PC-3 (cell line): Measurements from ENCODE around the gene ACTMAP. TPM values are rescaled to one million over a fixed set of nuclear protein-coding genes. Genes with fewer than 3 reads are reported as not detected.
"Not testable (repeated sequence)": the region's sequence is repeated elsewhere in the genome, so short reads cannot be mapped to it uniquely, and the experiment has no call there.

Source experiments
- ATAC-seq: fragments of 200-7000 bp; cut with Tn5 transposase; 2 replicates; pipeline ENCODE4 v1.9.1; 2020; ENCODE audit warnings: mild to moderate bottlenecking, moderate library complexity
- BruUV-seq: library from RNA; stranded (reverse); fragments of 400-500 nt; replicated peaks from 2 replicates; lab custom pipeline; 2021; lab: Mats Ljungman, UMichigan
- CTCF ChIA-PET: fragments of 300-600 bp; sonication (Branson Sonifier 250); formaldehyde crosslinking; loops from one replicate; lab custom pipeline; 2022; ENCODE audit warnings: antibody characterized with exemption; lab: Charles Lee
- POLR2A ChIA-PET: fragments of 300-600 bp; sonication (Branson Sonifier 250); formaldehyde crosslinking; loops from one replicate; lab custom pipeline; 2022; ENCODE audit warnings: antibody characterized with exemption; ENCODE audit not compliant: unreplicated experiment; lab: Charles Lee
- DNase-seq: peaks from one replicate; pipeline ENCODE4 v3.0.0-alpha.2; 2015
- H2AFZ ChIP-seq: fragments of 300-600 bp; sonication (generic); 2 replicates; pipeline ENCODE4 v1.6.0; 2016; ENCODE audit warnings: antibody characterized with exemption, low read length
- H3F3A ChIP-seq: fragments of 300-600 bp; sonication (generic); one replicate; pipeline ENCODE4 v1.6.0; 2017; ENCODE audit warnings: antibody characterized with exemption, low read length, control low read depth, mild to moderate bottlenecking; ENCODE audit not compliant: unreplicated experiment
- H3K27ac ChIP-seq: fragments of 300-600 bp; sonication (generic); 2 replicates; pipeline ENCODE4 v1.5.1; 2016; ENCODE audit warnings: mild to moderate bottlenecking, low read length
- H3K27me3 ChIP-seq: fragments of 300-600 bp; sonication (generic); 2 replicates; pipeline ENCODE4 v1.6.1; 2016; ENCODE audit warnings: low read length, mixed read lengths
- H3K36me3 ChIP-seq: fragments of 300-600 bp; sonication (generic); 2 replicates; pipeline ENCODE4 v1.6.1; 2016; ENCODE audit warnings: low read depth, mixed run types, low read length, mixed read lengths
- H3K4me1 ChIP-seq: fragments of 300-600 bp; sonication (generic); 2 replicates; pipeline ENCODE4 v1.5.1; 2016; ENCODE audit warnings: low read length; ENCODE audit not compliant: insufficient read depth
- H3K4me2 ChIP-seq: fragments of 300-600 bp; sonication (generic); 2 replicates; pipeline ENCODE4 v1.6.0; 2016; ENCODE audit warnings: low read length
- H3K4me3 ChIP-seq: fragments of 300-600 bp; sonication (generic); 2 replicates; pipeline ENCODE4 v1.5.1; 2016; ENCODE audit warnings: mild to moderate bottlenecking, low read length, mixed read lengths
- H3K79me2 ChIP-seq: fragments of 300-600 bp; sonication (generic); 2 replicates; pipeline ENCODE4 v1.6.1; 2017; ENCODE audit warnings: low read length, mixed read lengths
- H3K9ac ChIP-seq: fragments of 300-600 bp; sonication (generic); 2 replicates; pipeline ENCODE4 v1.6.0; 2016; ENCODE audit warnings: mild to moderate bottlenecking, low read length
- H3K9me2 ChIP-seq: fragments of 300-600 bp; sonication (generic); replicated peaks from 2 replicates; pipeline ENCODE4 v1.6.1; 2016; ENCODE audit warnings: mixed run types, low read length, mixed read lengths
- H3K9me3 ChIP-seq: fragments of 300-600 bp; sonication (generic); 2 replicates; pipeline ENCODE4 v1.6.1; 2016; ENCODE audit warnings: low read length, mixed read lengths
- H4K20me1 ChIP-seq: fragments of 300-600 bp; sonication (generic); 2 replicates; pipeline ENCODE4 v1.6.1; 2016; ENCODE audit warnings: low read length, mixed read lengths
- CTCF ChIP-seq: fragments of 300-600 bp; sonication (generic); conservative IDR thresholded peaks from 2 replicates; pipeline ENCODE4 v1.5.1; 2017; ENCODE audit warnings: antibody characterized with exemption, low read depth, mild to moderate bottlenecking, low read length
- EZH2 ChIP-seq: fragments of 300-600 bp; sonication (generic); IDR thresholded peaks from one replicate; pipeline ENCODE4 v1.6.1; 2017; ENCODE audit warnings: antibody characterized with exemption, mild to moderate bottlenecking, low read length; ENCODE audit not compliant: unreplicated experiment
- EZH2phosphoT487 ChIP-seq: fragments of 300-600 bp; sonication (generic); IDR thresholded peaks from 2 replicates; pipeline ENCODE4 v1.6.1; 2018; ENCODE audit warnings: mild to moderate bottlenecking, antibody characterized with exemption, low read length, borderline replicate concordance
- intact Hi-C: fragments of 100-400 bp; cut with micrococcal nuclease; formaldehyde crosslinking; loops from 2 replicates; pipeline ENCODE4 v1.9.0; 2023
- total RNA-seq: library from RNA; depleted of rRNA; stranded (reverse); fragments of >200 nt; gene quantifications from 2 replicates; pipeline ENCODE4 v1.2.3, GENCODE V29; 2014

ACTMAP gene
- total RNA-seq, 1 experiment from 2014 or later = 0.40 TPM

DNA sequence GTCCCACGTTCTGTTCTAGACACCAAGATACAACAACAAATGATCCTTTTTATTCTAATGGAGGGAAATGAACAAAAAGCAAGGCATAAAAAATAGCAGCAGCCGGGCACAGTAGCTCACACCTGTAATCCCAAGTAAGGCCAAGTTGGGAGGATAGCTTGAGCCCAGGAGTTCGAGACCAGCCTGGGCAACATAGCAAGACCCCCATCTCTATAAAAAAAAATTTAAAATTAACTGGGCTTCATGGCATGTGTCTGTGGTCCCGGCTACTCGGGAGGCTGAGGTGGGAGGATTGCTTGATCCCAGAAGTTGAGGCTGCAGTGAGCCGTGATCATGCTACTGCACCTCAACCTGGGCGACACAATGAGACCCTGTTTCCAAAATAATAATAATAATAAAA, 26.1 kb upstream of the ACTMAP start:
- Histone ChIP-seq H3K27me3 (no peaks in the 10 kb centered on the region), H3K9me2 (no peaks in the 10 kb centered on the region), H3K9me3 (no peaks in the 10 kb centered on the region), H3K9ac (no peak overlapping the region), H4K20me1 (no peaks in the 10 kb centered on the region), H2AFZ (no peak overlapping the region), H3K4me3 (no peak overlapping the region), H3K4me2 (0 out of 2 replicates have a peak overlapping the region, but pooled peaks have one; percentile 98), H3K4me1 (peaks cover 13% of the 10 kb centered on the region; the same call in 1 of the 2 replicates), H3F3A (no peaks in the 10 kb centered on the region), H3K36me3 (no peaks in the 10 kb centered on the region), H3K79me2 (no peaks in the 10 kb centered on the region), H3K27ac (no peak overlapping the region)
- TF ChIP-seq EZH2 = no peak
- TF ChIP-seq CTCF = no peak
- TF ChIP-seq EZH2phosphoT487 = no peak
- BruUV-seq = no TSS peak
- intact Hi-C loops = no loop called here
- DNase-seq = no peak
- CTCF ChIA-PET = no interaction called here
- ATAC-seq = no peak
- POLR2A ChIA-PET = no interaction called here

- H3K9me2 ChIP-seq = no peaks in the 10 kb centered on the region
- H3K4me2 ChIP-seq = no peak overlapping the region
- H3K79me2 ChIP-seq = no peaks in the 10 kb centered on the region
- TF ChIP-seq EZH2 (no peak), CTCF (no peak), EZH2phosphoT487 (no peak)
- ATAC-seq = no peak
- no peaks in the 10 kb centered on the region for H3F3A ChIP-seq
- ChIA-PET CTCF (no interaction called here), POLR2A (no interaction called here)
- H3K27ac ChIP-seq = no peak overlapping the region
- no TSS peak for BruUV-seq
- H3K36me3 ChIP-seq = no peaks in the 10 kb centered on the region
- no peaks in the 10 kb centered on the region for H4K20me1 ChIP-seq
- no peaks in the 10 kb centered on the region for H3K27me3 ChIP-seq
- no peak for DNase-seq
- intact Hi-C loops = no loop called here
- H3K9me3 ChIP-seq = no peaks in the 10 kb centered on the region
- H3K4me1 ChIP-seq = peaks cover 13% of the 10 kb centered on the region; the same call in 1 of the 2 replicates
- no peak overlapping the region for H3K4me3 ChIP-seq
- H3K9ac ChIP-seq = no peak overlapping the region
- H2AFZ ChIP-seq = no peak overlapping the region
Measured at GRCh38 chr19:40775632-40776022, 25.4 kb upstream of the ACTMAP start.

- H3K36me3 ChIP-seq = no peaks in the 10 kb centered on the region
- no peaks in the 10 kb centered on the region for H3K79me2 ChIP-seq
- no TSS peak for BruUV-seq
- H3K9me3 ChIP-seq = no peaks in the 10 kb centered on the region
- peaks cover 13% of the 10 kb centered on the region; the same call in 1 of the 2 replicates for H3K4me1 ChIP-seq
- H2AFZ ChIP-seq = no peak within 1 kb of the TSS
- no peak within 1 kb of the TSS for H3K27ac ChIP-seq
- no peak for TF ChIP-seq EZH2
- no peak for TF ChIP-seq EZH2phosphoT487
- no peak for TF ChIP-seq CTCF
- no peaks in the 10 kb centered on the region for H3F3A ChIP-seq
- no peak within 1 kb of the TSS for H3K9ac ChIP-seq
- no peak for DNase-seq
- ChIA-PET CTCF (no interaction called here), POLR2A (no interaction called here)
- no peaks in the 10 kb centered on the region for H3K9me2 ChIP-seq
- H3K4me3 ChIP-seq = no peak within 1 kb of the TSS
- intact Hi-C loops = no loop called here
- no peak for ATAC-seq
- H4K20me1 ChIP-seq = no peaks in the 10 kb centered on the region
- no peak within 1 kb of the TSS for H3K4me2 ChIP-seq
- H3K27me3 ChIP-seq = no peaks in the 10 kb centered on the region
Measured at GRCh38 chr19:40774916-40775631, 24.8 kb upstream of the ACTMAP start, which contains the start of gene MIA. Gene MIA (plus strand): TSS chr19:40775521. CDS start chr19:40775543, 22 bp downstream.

DNA sequence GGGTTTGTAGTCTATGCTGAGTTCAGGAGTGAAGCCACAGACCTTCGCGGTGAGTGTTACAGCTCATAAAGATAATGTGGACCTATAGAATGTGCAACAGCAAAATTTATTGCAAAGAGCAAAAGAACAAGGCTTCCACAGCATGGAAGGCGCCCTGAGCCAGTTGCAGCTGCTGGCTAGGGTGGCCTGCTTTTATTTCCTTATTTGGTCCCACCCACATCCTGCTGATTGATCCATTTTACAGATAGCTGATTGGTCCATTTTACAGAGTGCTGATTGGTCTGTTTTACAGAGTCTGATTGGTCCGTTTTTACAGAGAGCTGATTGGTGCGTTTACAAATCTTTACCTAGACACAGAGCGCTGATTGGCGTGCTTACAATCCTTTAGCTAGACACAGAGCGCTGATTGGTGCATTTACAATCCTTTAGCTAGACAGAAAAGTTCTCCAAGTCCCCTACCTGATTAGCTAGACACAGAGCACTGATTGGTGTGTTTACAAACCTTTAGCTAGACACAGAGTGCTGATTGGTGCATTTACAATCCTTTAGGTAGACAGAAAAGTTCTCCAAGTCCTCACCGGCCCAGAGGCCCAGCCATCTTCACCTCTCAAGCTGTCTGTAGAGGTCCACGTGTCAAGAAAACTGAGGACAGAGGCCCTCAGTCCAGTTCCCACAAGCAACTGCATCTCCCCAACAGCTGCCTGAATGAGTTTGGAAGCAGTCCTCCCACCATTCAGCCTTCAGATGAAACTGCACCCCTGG, 21.0 kb upstream of the ACTMAP start:
- BruUV-seq, H4K20me1 ChIP-seq, H2AFZ ChIP-seq, H3K4me1 ChIP-seq, H3K4me2 ChIP-seq, H3K9me2 ChIP-seq, CTCF ChIA-PET, H3K9me3 ChIP-seq, H3K36me3 ChIP-seq, H3F3A ChIP-seq, H3K79me2 ChIP-seq, H3K27ac ChIP-seq, H3K9ac ChIP-seq, POLR2A ChIA-PET, intact Hi-C loops, ATAC-seq, H3K4me3 ChIP-seq, H3K27me3 ChIP-seq: not testable (repeated sequence)
- DNase-seq = peak; percentile 39
